ENCODE measurements around the gene UNC45B.
"Not testable (repeated sequence)": the region's sequence is repeated elsewhere in the genome, so short reads cannot be mapped to it uniquely, and the experiment has no call there.

The UNC45B gene

GRCh38 chr17:35171834-35172233 lies 24.2 kb downstream of the UNC45B start:
- no peak for DNase-seq

- DNase-seq: not testable (repeated sequence)
Observed at GRCh38 chr17:35172321-35172720, 24.7 kb downstream of the UNC45B start.

- no peak for DNase-seq
Observed at GRCh38 chr17:35174835-35175334, 27.3 kb downstream of the UNC45B start.

- DNase-seq: no peak
Observed at GRCh38 chr17:35175638-35176415, 28.2 kb downstream of the UNC45B start.

- DNase-seq: no peak
Observed at GRCh38 chr17:35176897-35177296, 29.3 kb downstream of the UNC45B start.

- not testable (repeated sequence) for DNase-seq
Observed at GRCh38 chr17:35179379-35179778, 31.8 kb downstream of the UNC45B start.

GRCh38 chr17:35183332-35183731 lies 35.7 kb downstream of the UNC45B start:
- DNase-seq: no peak

GRCh38 chr17:35184274-35184673 lies 36.7 kb downstream of the UNC45B start:
- no peak for DNase-seq

- no peak for DNase-seq
Observed at GRCh38 chr17:35185849-35186248, 38.2 kb downstream of the UNC45B start.

GRCh38 chr17:35187481-35187880 lies 39.9 kb downstream of the UNC45B start:
- no peak for DNase-seq

- no peak for DNase-seq
Observed at GRCh38 chr17:35188111-35188510, 40.5 kb downstream of the UNC45B start.

- DNase-seq: no peak
Observed at GRCh38 chr17:35189291-35189690, 41.7 kb downstream of the UNC45B start.

GRCh38 chr17:35191001-35191695 lies 43.5 kb downstream of the UNC45B start:
- no peak for DNase-seq

- no peak for DNase-seq
Observed at GRCh38 chr17:35192708-35193107, 45.1 kb downstream of the UNC45B start.

GRCh38 chr17:35194001-35194400 lies 46.4 kb downstream of the UNC45B start, which contains the start of gene SLC35G3:
Gene SLC35G3 (minus strand): TSS chr17:35194393. CDS start chr17:35194307, 86 bp downstream.
- DNase-seq: not testable (repeated sequence)

- not testable (repeated sequence) for DNase-seq
Observed at GRCh38 chr17:35195062-35195461, 47.4 kb downstream of the UNC45B start.

GRCh38 chr17:35202582-35202981 lies 55.0 kb downstream of the UNC45B start:
- not testable (repeated sequence) for DNase-seq

- DNase-seq: no peak
Observed at GRCh38 chr17:35210741-35211140, 63.1 kb downstream of the UNC45B start.

GRCh38 chr17:35212668-35213067 lies 65.1 kb downstream of the UNC45B start:
- no peak for DNase-seq

- no peak for DNase-seq
Observed at GRCh38 chr17:35213412-35213940, 65.9 kb downstream of the UNC45B start.

- DNase-seq: peak; percentile 22
Observed at GRCh38 chr17:35214192-35214591, 66.6 kb downstream of the UNC45B start.

- DNase-seq: peak; percentile 41
Observed at GRCh38 chr17:35214631-35215273, 67.1 kb downstream of the UNC45B start.

- DNase-seq: no peak
Observed at GRCh38 chr17:35217107-35217506, 69.5 kb downstream of the UNC45B start.

Measured in activated effector memory CD4-positive, alpha-beta T cell treated with Interleukin-2 at 50 U/mL for 16 hours (primary cell).